GM23338 (cell line): ENCODE results near the gene CD84.

Experiments used
- JUNB ChIP-seq: IDR thresholded peaks from one replicate; pipeline ENCODE4 v1.6.1; 2016; ENCODE audit warnings: antibody characterized with exemption; ENCODE audit not compliant: unreplicated experiment
- POLR2AphosphoS5 ChIP-seq: IDR thresholded peaks from 2 replicates; pipeline ENCODE4 v1.6.1; 2016; ENCODE audit warnings: antibody characterized with exemption, low read depth
- TF ChIP-seq, protein P1 (sequence below), 2 experiments: fragments of 200-600 bp in 1 of 2; sonication (generic) in 1 of 2; conservative IDR thresholded peaks; 2 replicates each; pipeline versions ENCODE4 v1.5.1 to v1.6.1; 2016 to 2017; ENCODE audit warnings: antibody characterized with exemption in 2 of 2, low read depth in 2 of 2, mild to moderate bottlenecking in 2 of 2, moderate library complexity in 1 of 2

DNA sequence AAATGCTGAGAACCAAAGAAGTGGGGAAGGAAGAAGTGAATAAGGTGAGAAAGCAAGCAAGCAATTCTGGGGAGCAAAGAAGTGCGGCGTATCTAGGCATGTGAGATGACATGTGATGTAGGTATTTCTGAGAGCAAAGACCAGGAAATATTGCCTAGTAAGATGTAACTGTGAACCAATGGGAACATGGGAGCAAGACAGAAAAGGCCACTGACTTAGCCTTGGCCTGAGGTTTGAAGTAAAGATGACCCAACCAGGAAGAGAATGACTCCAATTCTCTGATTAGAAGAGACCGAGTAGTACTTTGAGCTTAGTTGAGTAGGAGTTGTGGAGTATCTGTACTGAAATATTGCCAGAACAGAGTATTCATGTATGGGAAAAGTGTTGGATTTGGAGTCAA lies 87.3 kb downstream of the CD84 start:
- no peak for TF ChIP-seq JUNB
- TF ChIP-seq POLR2AphosphoS5 = no peak
- TF ChIP-seq, protein P1, sequence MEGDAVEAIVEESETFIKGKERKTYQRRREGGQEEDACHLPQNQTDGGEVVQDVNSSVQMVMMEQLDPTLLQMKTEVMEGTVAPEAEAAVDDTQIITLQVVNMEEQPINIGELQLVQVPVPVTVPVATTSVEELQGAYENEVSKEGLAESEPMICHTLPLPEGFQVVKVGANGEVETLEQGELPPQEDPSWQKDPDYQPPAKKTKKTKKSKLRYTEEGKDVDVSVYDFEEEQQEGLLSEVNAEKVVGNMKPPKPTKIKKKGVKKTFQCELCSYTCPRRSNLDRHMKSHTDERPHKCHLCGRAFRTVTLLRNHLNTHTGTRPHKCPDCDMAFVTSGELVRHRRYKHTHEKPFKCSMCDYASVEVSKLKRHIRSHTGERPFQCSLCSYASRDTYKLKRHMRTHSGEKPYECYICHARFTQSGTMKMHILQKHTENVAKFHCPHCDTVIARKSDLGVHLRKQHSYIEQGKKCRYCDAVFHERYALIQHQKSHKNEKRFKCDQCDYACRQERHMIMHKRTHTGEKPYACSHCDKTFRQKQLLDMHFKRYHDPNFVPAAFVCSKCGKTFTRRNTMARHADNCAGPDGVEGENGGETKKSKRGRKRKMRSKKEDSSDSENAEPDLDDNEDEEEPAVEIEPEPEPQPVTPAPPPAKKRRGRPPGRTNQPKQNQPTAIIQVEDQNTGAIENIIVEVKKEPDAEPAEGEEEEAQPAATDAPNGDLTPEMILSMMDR (conservative IDR thresholded peaks at IDR 0.05; ENCODE audit: low read depth in 2 of 2) = no peak
